H1 (cell line): ENCODE measurements around the gene AK8. TPM values are rescaled to one million over a fixed set of nuclear protein-coding genes. Genes with fewer than 3 reads are reported as not detected.

ENCODE experiments used
- CTCF ChIA-PET: fragments of 300-600 bp; sonication (Branson Sonifier 250); formaldehyde crosslinking; loops from one replicate; lab custom pipeline; 2021; ENCODE audit not compliant: partially characterized antibody; lab: Charles Lee
- POLR2A ChIA-PET: fragments of 300-600 bp; sonication (Branson Sonifier 250); formaldehyde crosslinking; loops from one replicate; lab custom pipeline; 2021; ENCODE audit warnings: inconsistent platforms; ENCODE audit not compliant: partially characterized antibody; lab: Charles Lee
- DNase-seq, 2 experiments: peaks; one replicate each; pipeline versions ENCODE4 v3.0.0 to v3.0.0-alpha.2; 2010 to 2022; ENCODE audit warnings: low spot score in 2 of 2, low read depth in 1 of 2, mixed read lengths in 1 of 2
- FAIRE-seq: peaks from 2 replicates; lab custom pipeline; 2011; peaks lifted over from hg19 to GRCh38; lab: Jason Lieb, UNC
- H2AFZ ChIP-seq: 2 replicates; pipeline ENCODE4 v1.8.1; 2012; ENCODE audit warnings: low read length, inconsistent platforms
- H2AK5ac ChIP-seq: 2 replicates; pipeline ENCODE4 v1.6.1; 2013; ENCODE audit warnings: low read depth, low read length
- H2BK120ac ChIP-seq: replicated peaks from 2 replicates; pipeline ENCODE3; 2013; ENCODE audit warnings: low read depth, low read length, inconsistent platforms
- H2BK12ac ChIP-seq: 2 replicates; pipeline ENCODE4 v1.6.1; 2013; ENCODE audit warnings: low read depth, low read length
- H2BK15ac ChIP-seq: 2 replicates; pipeline ENCODE4 v1.6.1; 2013; ENCODE audit warnings: low read length
- H2BK20ac ChIP-seq: 2 replicates; pipeline ENCODE4 v1.6.1; 2013; ENCODE audit warnings: low read length
- H2BK5ac ChIP-seq: 2 replicates; pipeline ENCODE4 v1.6.1; 2013; ENCODE audit warnings: low read depth, low read length
- H3K14ac ChIP-seq: 2 replicates; pipeline ENCODE4 v1.6.1; 2013; ENCODE audit warnings: inconsistent platforms; ENCODE audit not compliant: insufficient read length
- H3K18ac ChIP-seq: 2 replicates; pipeline ENCODE4 v1.6.1; 2013; ENCODE audit warnings: low read length; ENCODE audit errors: extremely low read depth
- H3K23ac ChIP-seq: 2 replicates; pipeline ENCODE4 v1.6.1; 2013; ENCODE audit warnings: inconsistent platforms; ENCODE audit not compliant: insufficient read length
- H3K23me2 ChIP-seq: 2 replicates; pipeline ENCODE4 v1.6.1; 2013; ENCODE audit warnings: low read depth, low read length
- H3K27ac ChIP-seq: 2 replicates; pipeline ENCODE4 v1.6.1; 2011; ENCODE audit warnings: low read depth, low read length, inconsistent platforms
- H3K27me3 ChIP-seq, 4 experiments: replicated peaks in 1 of 4; 1 replicate in 1 of 4; 2 replicates in 3 of 4; pipeline versions ENCODE4 v1.6.1 to v1.8.1; 2011 to 2013; ENCODE audit warnings: low read length in 3 of 4, mild to moderate bottlenecking in 3 of 4, inconsistent platforms in 2 of 4, mixed read lengths in 2 of 4, moderate library complexity in 1 of 4; ENCODE audit not compliant: control insufficient read depth in 3 of 4, insufficient read depth in 3 of 4; ENCODE audit errors: extremely low read depth in 1 of 4
- H3K36me3 ChIP-seq, 4 experiments: 2 replicates each; pipeline versions ENCODE4 v1.6.1 to v1.8.1; 2011 to 2013; ENCODE audit warnings: mild to moderate bottlenecking in 4 of 4, low read length in 3 of 4, moderate library complexity in 2 of 4, control low read depth in 1 of 4, inconsistent platforms in 1 of 4; ENCODE audit not compliant: insufficient read depth in 4 of 4, control insufficient read depth in 2 of 4
- H3K4ac ChIP-seq: replicated peaks from 2 replicates; pipeline ENCODE3; 2013; ENCODE audit warnings: low read length, low read depth, mixed read lengths, inconsistent platforms; ENCODE audit not compliant: insufficient read length
- H3K4me1 ChIP-seq, 4 experiments: replicated peaks in 1 of 4; 1 replicate in 1 of 4; 2 replicates in 3 of 4; pipeline versions ENCODE4 v1.6.1 to v1.8.1; 2011 to 2013; ENCODE audit warnings: low read length in 3 of 4, inconsistent platforms in 2 of 4, mixed read lengths in 1 of 4; ENCODE audit not compliant: insufficient read depth in 4 of 4, control insufficient read depth in 3 of 4
- H3K4me2 ChIP-seq, 2 experiments: 2 replicates each; pipeline versions ENCODE4 v1.6.1 to v1.8.1; 2011 to 2013; ENCODE audit warnings: low read depth in 2 of 2, low read length in 2 of 2, control low read depth in 1 of 2, inconsistent platforms in 1 of 2, mild to moderate bottlenecking in 1 of 2; ENCODE audit not compliant: insufficient read depth in 1 of 2
- H3K4me3 ChIP-seq, 4 experiments: fragments of 200-600, 300-600 bp in 1 of 4; sonication (generic), shearing (Covaris generic), sonication (Bioruptor Twin) in 1 of 4; 2 replicates each; pipeline versions ENCODE4 v1.5.1 to v1.8.1; 2011 to 2016; ENCODE audit warnings: low read length in 4 of 4, low read depth in 3 of 4, control low read depth in 2 of 4, inconsistent platforms in 2 of 4, mild to moderate bottlenecking in 2 of 4, mixed read lengths in 1 of 4, moderate library complexity in 1 of 4; ENCODE audit not compliant: insufficient read depth in 2 of 4; ENCODE audit errors: extremely low read depth in 1 of 4
- H3K56ac ChIP-seq: replicated peaks from 2 replicates; pipeline ENCODE3; 2013; ENCODE audit warnings: low read depth, mild to moderate bottlenecking, mixed read lengths, low read length, inconsistent platforms; ENCODE audit not compliant: insufficient read length
- H3K79me1 ChIP-seq: 2 replicates; pipeline ENCODE4 v1.6.1; 2013; ENCODE audit warnings: low read depth, low read length, control low read depth
- H3K79me2 ChIP-seq, 2 experiments: 2 replicates each; pipeline versions ENCODE4 v1.6.1 to v1.8.1; 2012 to 2013; ENCODE audit warnings: low read length in 2 of 2, mild to moderate bottlenecking in 2 of 2, inconsistent platforms in 1 of 2; ENCODE audit not compliant: insufficient read depth in 2 of 2, control insufficient read depth in 1 of 2
- H3K9ac ChIP-seq, 4 experiments: replicated peaks in 1 of 4; 1 replicate in 1 of 4; 2 replicates in 3 of 4; pipeline versions ENCODE4 v1.6.1 to v1.8.1; 2011 to 2013; ENCODE audit warnings: low read depth in 3 of 4, low read length in 3 of 4, control low read depth in 2 of 4, mild to moderate bottlenecking in 2 of 4, moderate library complexity in 2 of 4, inconsistent platforms in 1 of 4; ENCODE audit errors: extremely low read depth in 1 of 4
- H3K9me3 ChIP-seq, 2 experiments: 2 replicates each; pipeline versions ENCODE4 v1.6.1 to v1.8.1; 2012 to 2013; ENCODE audit warnings: mild to moderate bottlenecking in 2 of 2, moderate library complexity in 2 of 2, control low read depth in 1 of 2, inconsistent platforms in 1 of 2, low read depth in 1 of 2, low read length in 1 of 2, mixed read lengths in 1 of 2; ENCODE audit not compliant: insufficient read depth in 2 of 2
- H4K20me1 ChIP-seq, 2 experiments: replicated peaks in 1 of 2; 2 replicates each; pipeline versions ENCODE3 to v1.8.1; 2011 to 2013; ENCODE audit warnings: inconsistent platforms in 2 of 2, low read length in 2 of 2, mild to moderate bottlenecking in 1 of 2; ENCODE audit not compliant: insufficient read depth in 2 of 2, control insufficient read depth in 1 of 2
- H4K5ac ChIP-seq: 2 replicates; pipeline ENCODE4 v1.6.1; 2013; ENCODE audit warnings: low read length, low read depth, mixed read lengths, inconsistent platforms; ENCODE audit not compliant: insufficient read length
- H4K8ac ChIP-seq: 2 replicates; pipeline ENCODE4 v1.8.0; 2013; ENCODE audit warnings: mild to moderate bottlenecking, moderate library complexity, low read length, inconsistent platforms; ENCODE audit not compliant: insufficient read depth; ENCODE audit errors: extremely low read depth
- H4K91ac ChIP-seq: replicated peaks from 2 replicates; pipeline ENCODE3; 2013; ENCODE audit warnings: low read length, mixed read lengths, inconsistent platforms; ENCODE audit not compliant: insufficient read length
- BACH1 ChIP-seq: IDR thresholded peaks from 2 replicates; pipeline ENCODE4 v1.6.1; 2012; ENCODE audit warnings: low read length, improper control_type of control experiment
- CBX5 ChIP-seq: fragments of 300-800, 300-1000 bp; sonication (generic); IDR thresholded peaks from 2 replicates; pipeline ENCODE4 v1.7.1; 2016; ENCODE audit warnings: antibody characterized with exemption, low read length, low read depth
- CHD1 ChIP-seq: IDR thresholded peaks from 2 replicates; pipeline ENCODE4 v1.6.1; 2012; ENCODE audit warnings: low read depth, low read length, improper control_type of control experiment
- CHD2 ChIP-seq: IDR thresholded peaks from 2 replicates; pipeline ENCODE4 v1.6.1; 2012; ENCODE audit warnings: low read length, improper control_type of control experiment
- EP300 ChIP-seq, 2 experiments: IDR thresholded peaks; 1 replicate in 1 of 2; 2 replicates in 1 of 2; pipeline ENCODE4 v1.6.1; 2011 to 2012; ENCODE audit warnings: low read depth in 2 of 2, low read length in 2 of 2, mild to moderate bottlenecking in 2 of 2, borderline replicate concordance in 1 of 2, inconsistent platforms in 1 of 2, moderate library complexity in 1 of 2
- KDM4A ChIP-seq: IDR thresholded peaks from one replicate; pipeline ENCODE4 v1.7.1; 2012; ENCODE audit warnings: low read depth, mild to moderate bottlenecking, moderate library complexity, low read length, inconsistent platforms; ENCODE audit not compliant: severe bottlenecking
- NRF1 ChIP-seq: IDR thresholded peaks from 2 replicates; pipeline ENCODE4 v1.6.1; 2011; ENCODE audit warnings: mild to moderate bottlenecking, low read depth, low read length, improper control_type of control experiment
- POLR2A ChIP-seq, 2 experiments: IDR thresholded peaks; 1 replicate in 1 of 2; 2 replicates in 1 of 2; pipeline ENCODE4 v1.6.1; 2011; ENCODE audit warnings: low read depth in 2 of 2, low read length in 2 of 2, mild to moderate bottlenecking in 2 of 2; ENCODE audit errors: control extremely low read depth in 1 of 2
- SIN3A ChIP-seq, 2 experiments: IDR thresholded peaks in 1 of 2; conservative IDR thresholded peaks in 1 of 2; 2 replicates each; pipeline ENCODE4 v1.6.1; 2011 to 2012; ENCODE audit warnings: low read length in 2 of 2, improper control_type of control experiment in 1 of 2, low read depth in 1 of 2, mild to moderate bottlenecking in 1 of 2
- SP2 ChIP-seq: IDR thresholded peaks from 2 replicates; pipeline ENCODE4 v1.6.1; 2012; ENCODE audit warnings: mild to moderate bottlenecking, low read length, inconsistent platforms
- SP4 ChIP-seq: IDR thresholded peaks from 2 replicates; pipeline ENCODE4 v1.6.1; 2012; ENCODE audit warnings: low read length, inconsistent platforms
- SUZ12 ChIP-seq: fragments of 200-600 bp; sonication (generic); IDR thresholded peaks from 2 replicates; pipeline ENCODE4 v1.6.1; 2012; ENCODE audit warnings: mild to moderate bottlenecking, inconsistent platforms, low read length, moderate library complexity, mixed read lengths
- ZNF274 ChIP-seq: IDR thresholded peaks from 2 replicates; pipeline ENCODE4 v1.7.0; 2012; ENCODE audit warnings: low read length, borderline replicate concordance; ENCODE audit errors: extremely low read depth
- WGBS, 2 experiments: shearing (Covaris generic) in 1 of 2; methylation state at CpG; one replicate each; pipeline versions ENCODE4 v1.1.6 to v1.1.7; 2013 to 2015; ENCODE audit warnings: low lambda C conversion rate in 2 of 2, mixed read lengths in 2 of 2, inconsistent platforms in 1 of 2, low coverage in 1 of 2, missing lambda C conversion rate in 1 of 2; ENCODE audit not compliant: insufficient replicate concordance in 2 of 2, insufficient coverage in 1 of 2, insufficient read length in 1 of 2; ENCODE audit errors: extremely low coverage in 1 of 2, missing lambda C conversion rate in 1 of 2; 5-methylcytosine and 5-hydroxymethylcytosine counted together
- polyA plus RNA-seq, 7 experiments: library from polyadenylated mRNA; depleted of rRNA in 3 of 7; stranded (reverse) in 5 of 7; unstranded in 2 of 7; fragments of >200 nt in 5 of 7; fragments of 200-250 nt in 2 of 7; gene quantifications; 1 replicate in 5 of 7; 2 replicates in 1 of 7; 4 replicates in 1 of 7; pipeline versions ENCODE4 v1.2.1 to v1.2.3, GENCODE V29; 2011 to 2013; ENCODE audit warnings: missing spikeins in 2 of 7, mixed read lengths in 2 of 7
- total RNA-seq: library from RNA; stranded (reverse); fragmentation: NEBNext Ultra II Directional; extraction: Animal tissue kit (Norgen Biotek cat#: 25700); gene quantifications from 2 replicates; pipeline ENCODE4 v1.2.1, GENCODE V29; 2021
- TF ChIP-seq, protein P1 (sequence below): IDR thresholded peaks from 2 replicates; pipeline ENCODE4 v1.6.1; 2011; ENCODE audit warnings: low read length, improper control_type of control experiment

AK8 gene
- total and polyA plus RNA-seq, 2 of the 8 experiments (the other 6 are each of a cell fraction or from before 2014, with no cell fraction given) = 0.35 to 0.48 TPM

DNA sequence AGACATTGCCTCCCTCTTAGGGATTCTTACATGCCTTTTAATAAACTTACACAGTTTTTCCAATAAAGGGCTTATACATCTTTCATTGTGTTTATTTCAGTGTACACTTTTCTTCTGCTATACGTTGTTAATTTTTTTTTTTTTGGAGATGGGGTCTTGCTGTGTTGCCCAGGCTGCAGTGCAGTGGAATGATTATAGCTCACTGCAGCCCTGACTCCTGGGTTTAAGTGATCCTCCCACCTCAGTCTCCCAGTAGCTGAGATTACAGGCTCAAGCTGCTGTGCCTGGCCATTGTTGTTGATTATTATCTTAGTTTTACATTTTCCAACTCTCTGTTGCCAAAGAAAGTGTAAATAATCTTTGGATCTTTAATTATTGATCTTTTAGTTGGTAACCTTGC is 118.0 kb downstream of the AK8 start:
- no peaks in the 10 kb centered on the region for H3K79me2 ChIP-seq
- H3K4me3 ChIP-seq = no peak overlapping the region
- ChIA-PET CTCF (interaction anchor here (6.4 kb wide), 1 partner anchor 8 kb away, joined by 33 read pairs; no protein-coding TSS in a partner anchor), POLR2A (interaction anchor here (0.5 to 2.4 kb wide), 2 partner anchors 14 to 180 kb away, joined by 3 to 8 read pairs; no protein-coding TSS in a partner anchor)
- no peak overlapping the region for H2AK5ac ChIP-seq
- H3K23me2 ChIP-seq = no peaks in the 10 kb centered on the region
- H3K9ac ChIP-seq = no peak overlapping the region
- FAIRE-seq (no peak), DNase-seq (no peak)
- no peak overlapping the region for H3K4ac ChIP-seq
- no peak overlapping the region for H4K8ac ChIP-seq
- no peak overlapping the region for H3K56ac ChIP-seq
- H3K27me3 ChIP-seq = no peaks in the 10 kb centered on the region; a peak in 1 of 7 replicates
- 73% methylated on average over 1 of the region's 1 CpG; no CpG with 5 or more reads in 1 of the 2 experiments for WGBS, 2 experiments
- H3K4me1 ChIP-seq = 0 out of 7 replicates have a peak, but pooled peaks cover 0 to 3% (median 0%) of the 10 kb centered on the region in 4 experiments
- H4K5ac ChIP-seq = no peak overlapping the region
- no peak overlapping the region for H3K27ac ChIP-seq
- H4K91ac ChIP-seq = no peak overlapping the region
- no peak overlapping the region for H2AFZ ChIP-seq
- no peak overlapping the region for H2BK15ac ChIP-seq
- no peak overlapping the region for H2BK120ac ChIP-seq
- no peaks in the 10 kb centered on the region for H3K36me3 ChIP-seq
- H3K79me1 ChIP-seq = no peaks in the 10 kb centered on the region
- H3K9me3 ChIP-seq = no peaks in the 10 kb centered on the region; a peak in 1 of 4 replicates
- no peaks in the 10 kb centered on the region for H4K20me1 ChIP-seq
- no peak overlapping the region for H3K18ac ChIP-seq
- H2BK5ac ChIP-seq = no peak overlapping the region
- no peak overlapping the region for H3K23ac ChIP-seq
- H3K14ac ChIP-seq = no peak overlapping the region
- no peak overlapping the region for H2BK20ac ChIP-seq
- H2BK12ac ChIP-seq = no peak overlapping the region
- no peak overlapping the region for H3K4me2 ChIP-seq
- TF ChIP-seq, protein P1, sequence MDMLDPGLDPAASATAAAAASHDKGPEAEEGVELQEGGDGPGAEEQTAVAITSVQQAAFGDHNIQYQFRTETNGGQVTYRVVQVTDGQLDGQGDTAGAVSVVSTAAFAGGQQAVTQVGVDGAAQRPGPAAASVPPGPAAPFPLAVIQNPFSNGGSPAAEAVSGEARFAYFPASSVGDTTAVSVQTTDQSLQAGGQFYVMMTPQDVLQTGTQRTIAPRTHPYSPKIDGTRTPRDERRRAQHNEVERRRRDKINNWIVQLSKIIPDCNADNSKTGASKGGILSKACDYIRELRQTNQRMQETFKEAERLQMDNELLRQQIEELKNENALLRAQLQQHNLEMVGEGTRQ = no peak
- no peak for TF ChIP-seq SP4
- TF ChIP-seq POLR2A (IDR thresholded peaks at IDR 0.05; ENCODE audit: control extremely low read depth in 1 of 2, low read depth in 2 of 2, low read length in 2 of 2) = no peak
- no peak for TF ChIP-seq CBX5
- TF ChIP-seq EP300 (IDR thresholded peaks at IDR 0.05; ENCODE audit: borderline replicate concordance in 1 of 2, low read depth in 2 of 2, low read length in 2 of 2) = no peak
- TF ChIP-seq ZNF274 = no peak
- no peak for TF ChIP-seq CHD2
- TF ChIP-seq SUZ12 = no peak
- TF ChIP-seq SP2 = no peak
- no peak for TF ChIP-seq CHD1
- TF ChIP-seq NRF1 = no peak
- TF ChIP-seq SIN3A (conservative IDR thresholded peaks at IDR 0.05 in 1 of 2, IDR thresholded peaks at IDR 0.05 in 1 of 2; ENCODE audit: low read depth in 1 of 2, low read length in 2 of 2) = no peak
- no peak for TF ChIP-seq BACH1
- TF ChIP-seq KDM4A = no peak
